Spleen (tissue), 11 donors: ENCODE measurements around the gene TSNAX. TPM values are rescaled to one million over a fixed set of nuclear protein-coding genes. Genes with fewer than 3 reads are reported as not detected.
A peak's percentile ranks its signal among the peaks of the same experiment; 100 is the strongest.

Experiments
- DNase-seq: peaks from one replicate; pipeline ENCODE4 v3.0.0-alpha.2; 2020
- H3K27ac ChIP-seq, 8 donors: fragments of 200-600 bp; sonication (generic) in 7 of 8; 1 replicate in 4 of 8; 2 replicates in 4 of 8; pipeline versions ENCODE4 v1.5.0 to v1.8.0; 2016 to 2021; ENCODE audit warnings: inconsistent platforms in 4 of 8, mild to moderate bottlenecking in 4 of 8, moderate library complexity in 1 of 8
- H3K27me3 ChIP-seq, 7 donors: fragments of 200-600 bp; sonication (generic) in 6 of 7; replicated peaks in 1 of 7; 1 replicate in 4 of 7; 2 replicates in 3 of 7; pipeline versions ENCODE4 v1.5.0 to v1.8.0; 2016 to 2021; ENCODE audit warnings: inconsistent platforms in 3 of 7, mild to moderate bottlenecking in 1 of 7
- H3K36me3 ChIP-seq, 6 donors: fragments of 200-600 bp; sonication (generic) in 5 of 6; 1 replicate in 4 of 6; 2 replicates in 2 of 6; pipeline versions ENCODE4 v1.5.0 to v1.8.0; 2016 to 2021; ENCODE audit warnings: inconsistent platforms in 2 of 6
- H3K4me1 ChIP-seq, 6 donors: fragments of 200-600 bp; sonication (generic) in 5 of 6; 1 replicate in 3 of 6; 2 replicates in 3 of 6; pipeline versions ENCODE4 v1.5.0 to v1.8.0; 2016 to 2021; ENCODE audit warnings: inconsistent platforms in 3 of 6
- H3K4me3 ChIP-seq, 8 donors: fragments of 200-600 bp; sonication (generic) in 7 of 8; 1 replicate in 4 of 8; 2 replicates in 4 of 8; pipeline versions ENCODE4 v1.5.0 to v1.8.0; 2016 to 2021; ENCODE audit warnings: inconsistent platforms in 4 of 8, mild to moderate bottlenecking in 4 of 8, moderate library complexity in 2 of 8
- H3K9me3 ChIP-seq, 8 donors: fragments of 200-600 bp; sonication (generic) in 7 of 8; 1 replicate in 4 of 8; 2 replicates in 4 of 8; pipeline versions ENCODE4 v1.5.0 to v1.8.0; 2016 to 2021; ENCODE audit warnings: inconsistent platforms in 4 of 8
- POLR2A ChIP-seq, 3 donors: fragments of 450-650 bp; IDR thresholded peaks; one replicate each; pipeline ENCODE4 v1.5.1; 2017; ENCODE audit warnings: antibody characterized with exemption in 3 of 3, mild to moderate bottlenecking in 1 of 3
- POLR2AphosphoS5 ChIP-seq, 3 donors: sonication (generic); formaldehyde crosslinking; IDR thresholded peaks; one replicate each; pipeline ENCODE4 v1.5.1; 2017; ENCODE audit warnings: antibody characterized with exemption in 3 of 3
- WGBS, 5 donors: extraction: QIAGEN DNeasy Blood & Tissue Kit in 3 of 5; methylation state at CpG; one replicate each; pipeline versions ENCODE4 v1.1.5 to v1.1.7; 2013 to 2018; 5-methylcytosine and 5-hydroxymethylcytosine counted together
- intact Hi-C: fragments of 100-400 bp; cut with DNase I; formaldehyde crosslinking; loops from one replicate; pipeline ENCODE4 v1.15.0; 2023; ENCODE audit warnings: low total_unique reads
- polyA plus RNA-seq, 3 donors: library from polyadenylated mRNA; stranded (reverse); fragments of 200-250 nt; gene quantifications; one replicate each; pipeline ENCODE4 v1.2.1, GENCODE V29; 2013
- total RNA-seq, 7 donors: library from RNA; depleted of rRNA in 3 of 7; stranded (reverse); fragments of >200 nt in 3 of 7; fragmentation: NEBNext Ultra II Directional in 4 of 7; extraction: Animal tissue kit (Norgen Biotek cat#: 25700) in 4 of 7; gene quantifications; one replicate each; pipeline versions ENCODE4 v1.1.0 to v1.2.1, GENCODE V29; 2016 to 2021
- TF ChIP-seq, protein P1 (sequence below), 11 experiments: fragments of 200-600 bp in 7 of 11; fragments of 450-650 bp in 4 of 11; sonication (generic) in 4 of 11; IDR thresholded peaks in 8 of 11; conservative IDR thresholded peaks in 3 of 11; 1 replicate in 7 of 11; 2 replicates in 4 of 11; pipeline versions ENCODE4 v1.4.0 to v1.8.0; 2016 to 2021; ENCODE audit warnings: antibody characterized with exemption in 11 of 11, inconsistent platforms in 4 of 11, mild to moderate bottlenecking in 1 of 11
- donor health status: healthy with polysubstance abuse.
- donor health status: DM: no; HTN: no; CAD: no; lungs with moderate emphysema.
- donor health status: DM: no; HTN: no; CAD: no.
- donor health status: Bipolar disorder and iron deficiency.
- donor health status: healthy.
- donor health status: DM: no; HTN: no; CAD: no.
- donor health status: DM: yes; HTN: yes; CAD: no.

Gene TSNAX
- total and polyA plus RNA-seq, 10 donors: 14.0 to 61.8 (median 48.0) TPM

DNA sequence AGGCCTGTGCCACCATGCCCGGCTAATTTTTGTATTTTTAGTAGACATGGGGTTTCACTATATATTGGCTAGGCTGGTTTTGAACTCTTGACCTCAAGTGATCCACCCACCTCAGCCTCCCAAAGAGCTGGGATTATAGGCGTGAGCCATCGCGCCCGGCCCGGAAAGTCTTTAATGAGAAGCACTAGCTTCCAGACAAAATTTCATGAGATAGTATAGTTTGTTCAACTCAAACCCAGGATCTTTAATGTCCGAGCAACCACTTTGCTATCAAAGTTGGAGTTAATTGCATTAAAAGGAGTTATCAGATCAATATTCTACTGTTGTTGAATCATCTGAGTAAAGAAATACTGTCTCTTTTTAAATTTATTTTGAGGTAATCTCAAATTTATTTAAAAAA, 4.8 kb downstream of the TSNAX start:
- intact Hi-C loops: no loop called here
- 94 to 99% (median 96%) methylated on average over 7 of the region's 7 CpGs for WGBS, 5 donors
- Histone ChIP-seq H3K27me3 (no peaks in the 10 kb centered on the region), H3K4me1 (peaks cover 27 to 86% (median 68%) of the 10 kb centered on the region in 6 donors), H3K27ac (no peak overlapping the region), H3K36me3 (peaks cover 0 to 78% (median 14%) of the 10 kb centered on the region in 6 donors), H3K4me3 (no peak overlapping the region), H3K9me3 (no peaks in the 10 kb centered on the region)
- no peak for TF ChIP-seq POLR2AphosphoS5 (IDR thresholded peaks at IDR 0.05)
- TF ChIP-seq, protein P1, sequence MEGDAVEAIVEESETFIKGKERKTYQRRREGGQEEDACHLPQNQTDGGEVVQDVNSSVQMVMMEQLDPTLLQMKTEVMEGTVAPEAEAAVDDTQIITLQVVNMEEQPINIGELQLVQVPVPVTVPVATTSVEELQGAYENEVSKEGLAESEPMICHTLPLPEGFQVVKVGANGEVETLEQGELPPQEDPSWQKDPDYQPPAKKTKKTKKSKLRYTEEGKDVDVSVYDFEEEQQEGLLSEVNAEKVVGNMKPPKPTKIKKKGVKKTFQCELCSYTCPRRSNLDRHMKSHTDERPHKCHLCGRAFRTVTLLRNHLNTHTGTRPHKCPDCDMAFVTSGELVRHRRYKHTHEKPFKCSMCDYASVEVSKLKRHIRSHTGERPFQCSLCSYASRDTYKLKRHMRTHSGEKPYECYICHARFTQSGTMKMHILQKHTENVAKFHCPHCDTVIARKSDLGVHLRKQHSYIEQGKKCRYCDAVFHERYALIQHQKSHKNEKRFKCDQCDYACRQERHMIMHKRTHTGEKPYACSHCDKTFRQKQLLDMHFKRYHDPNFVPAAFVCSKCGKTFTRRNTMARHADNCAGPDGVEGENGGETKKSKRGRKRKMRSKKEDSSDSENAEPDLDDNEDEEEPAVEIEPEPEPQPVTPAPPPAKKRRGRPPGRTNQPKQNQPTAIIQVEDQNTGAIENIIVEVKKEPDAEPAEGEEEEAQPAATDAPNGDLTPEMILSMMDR (IDR thresholded peaks at IDR 0.05 in 8 of 11, conservative IDR thresholded peaks at IDR 0.05 in 3 of 11): no peak
- TF ChIP-seq POLR2A (IDR thresholded peaks at IDR 0.05): no peak
- DNase-seq: no peak

DNA sequence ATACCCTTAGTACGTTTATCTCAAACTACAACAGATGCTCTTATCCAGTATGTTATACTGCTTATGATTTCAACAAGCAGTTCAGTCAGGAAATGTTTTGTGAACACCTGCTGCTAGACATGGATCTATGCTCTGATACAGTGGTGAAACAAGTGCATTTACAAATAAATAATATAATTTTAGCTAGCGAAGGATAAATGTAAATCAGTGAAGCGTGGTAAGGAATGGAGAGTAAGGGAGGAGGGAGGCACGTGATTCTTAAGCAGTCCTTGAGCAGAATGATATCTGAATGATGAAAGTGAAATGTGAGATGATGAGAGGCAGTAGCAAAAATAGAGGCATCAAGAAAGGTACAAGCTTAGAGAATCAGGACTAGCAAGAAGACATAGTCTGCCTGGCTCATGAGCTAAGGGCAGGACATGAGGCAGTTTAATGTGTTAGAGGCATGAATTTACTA, 6.3 kb downstream of the TSNAX start:
- no peak for DNase-seq
- H3K4me3 ChIP-seq: no peak overlapping the region
- peaks cover 0 to 93% (median 20%) of the 10 kb centered on the region in 6 donors for H3K36me3 ChIP-seq
- WGBS, 5 donors: 77 to 85% (median 80%) methylated on average over 4 of the region's 4 CpGs
- no peaks in the 10 kb centered on the region for H3K27me3 ChIP-seq
- H3K9me3 ChIP-seq: no peaks in the 10 kb centered on the region
- peaks cover 20 to 75% (median 58%) of the 10 kb centered on the region in 6 donors for H3K4me1 ChIP-seq
- no peak overlapping the region for H3K27ac ChIP-seq
- TF ChIP-seq POLR2A (IDR thresholded peaks at IDR 0.05) (no peak), POLR2AphosphoS5 (IDR thresholded peaks at IDR 0.05) (no peak)
- TF ChIP-seq, protein P1 (IDR thresholded peaks at IDR 0.05 in 8 of 11, conservative IDR thresholded peaks at IDR 0.05 in 3 of 11): no peak
- intact Hi-C loops: no loop called here

DNA sequence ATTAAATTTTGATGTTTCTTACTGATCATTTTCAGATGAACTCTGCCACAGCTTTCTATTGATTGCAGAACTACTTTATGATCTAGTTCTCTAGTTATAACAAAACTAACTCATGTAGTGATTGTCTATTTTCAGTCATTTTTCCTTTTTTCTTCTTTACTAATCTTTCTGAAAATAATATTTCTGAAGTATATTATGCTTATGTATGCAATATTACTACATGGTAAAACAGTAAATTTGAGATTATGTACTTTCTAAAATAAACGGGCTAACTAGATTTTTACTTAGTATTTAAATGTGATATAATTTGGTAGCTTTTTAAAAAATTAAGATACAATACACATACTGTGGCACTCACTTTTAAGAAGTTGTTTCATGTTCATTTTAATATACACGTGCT, 7.6 kb downstream of the TSNAX start:
- intact Hi-C loops: no loop called here
- Histone ChIP-seq H3K27me3 (no peaks in the 10 kb centered on the region), H3K27ac (peak overlapping the region in 1 of 8 donors; percentile 8), H3K36me3 (peaks cover 0 to 96% (median 27%) of the 10 kb centered on the region in 6 donors), H3K4me3 (no peak overlapping the region), H3K4me1 (peaks cover 9 to 61% (median 44%) of the 10 kb centered on the region in 6 donors), H3K9me3 (peaks cover 0 to 11% (median 9%) of the 10 kb centered on the region in 8 donors)
- TF ChIP-seq POLR2A (IDR thresholded peaks at IDR 0.05) (no peak), POLR2AphosphoS5 (IDR thresholded peaks at IDR 0.05) (no peak)
- TF ChIP-seq, protein P1 (IDR thresholded peaks at IDR 0.05 in 8 of 11, conservative IDR thresholded peaks at IDR 0.05 in 3 of 11): no peak
- 85 to 94% (median 93%) methylated on average over 2 of the region's 2 CpGs for WGBS, 5 donors
- no peak for DNase-seq

DNA sequence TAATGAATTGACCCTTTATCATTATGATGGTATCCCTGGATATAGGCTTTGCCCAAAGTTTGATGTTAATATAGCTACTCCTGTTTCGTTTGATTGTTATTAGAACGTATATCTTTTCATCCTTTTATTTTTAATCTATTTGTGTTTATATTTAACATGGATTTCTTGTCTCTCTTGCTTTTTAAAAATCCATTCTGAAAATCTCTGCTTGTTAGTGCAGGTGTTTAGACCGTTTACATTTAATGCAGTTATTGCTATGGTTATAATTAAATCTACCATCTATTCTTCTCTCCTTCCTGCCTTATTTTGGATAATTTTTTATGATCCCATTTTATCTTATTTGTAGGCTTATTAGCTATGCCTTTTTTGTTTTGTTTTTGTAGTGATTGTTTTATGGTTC, 12.4 kb downstream of the TSNAX start:
- intact Hi-C loops: no loop called here
- TF ChIP-seq POLR2A (IDR thresholded peaks at IDR 0.05) (no peak), POLR2AphosphoS5 (IDR thresholded peaks at IDR 0.05) (no peak)
- TF ChIP-seq, protein P1 (IDR thresholded peaks at IDR 0.05 in 8 of 11, conservative IDR thresholded peaks at IDR 0.05 in 3 of 11): no peak
- Histone ChIP-seq H3K4me1 (peaks cover 0 to 37% (median 14%) of the 10 kb centered on the region in 6 donors), H3K36me3 (peaks cover 0 to 100% (median 47%) of the 10 kb centered on the region in 6 donors), H3K27me3 (no peaks in the 10 kb centered on the region), H3K27ac (no peak overlapping the region), H3K9me3 (peaks cover 0 to 12% (median 9%) of the 10 kb centered on the region in 8 donors), H3K4me3 (no peak overlapping the region)
- no peak for DNase-seq
- WGBS, 5 donors: 94 to 97% (median 96%) methylated on average over 3 of the region's 3 CpGs
